Neural cell (in vitro differentiated cells): ENCODE data around the gene MLLT10. TPM values are rescaled to one million over a fixed set of nuclear protein-coding genes. Genes with fewer than 3 reads are reported as not detected.

Experiments used
- H2AFZ ChIP-seq: fragments of 200-600, 300-800 bp; sonication (generic), shearing (Covaris generic); 2 replicates; pipeline ENCODE4 v1.6.0; 2014; ENCODE audit warnings: low read depth, mild to moderate bottlenecking, antibody characterized with exemption, low read length, moderate library complexity
- H3F3A ChIP-seq: fragments of 200-600 bp; shearing (Covaris generic); 2 replicates; pipeline ENCODE4 v1.6.1; 2016; ENCODE audit warnings: mild to moderate bottlenecking, moderate library complexity, mixed read lengths, antibody characterized with exemption, low read length; ENCODE audit not compliant: insufficient read depth, poor library complexity, severe bottlenecking
- H3K27ac ChIP-seq: fragments of 200-600, 300-800 bp; sonication (generic), shearing (Covaris generic); 2 replicates; pipeline ENCODE4 v1.5.1; 2014; ENCODE audit warnings: mild to moderate bottlenecking, low read length, moderate library complexity
- H3K27me3 ChIP-seq: fragments of 300-800, 200-600 bp; sonication (generic), shearing (Covaris generic); 2 replicates; pipeline ENCODE4 v1.6.0; 2014; ENCODE audit warnings: mild to moderate bottlenecking, low read depth, low read length, moderate library complexity; ENCODE audit not compliant: insufficient read depth
- H3K36me3 ChIP-seq: fragments of 300-800, 200-600 bp; sonication (generic), shearing (Covaris generic); 2 replicates; pipeline ENCODE4 v1.5.1; 2014; ENCODE audit warnings: mild to moderate bottlenecking, antibody characterized with exemption, low read length, moderate library complexity; ENCODE audit not compliant: insufficient read depth
- H3K4me2 ChIP-seq: fragments of 300-800, 200-600 bp; sonication (generic), shearing (Covaris generic); 2 replicates; pipeline ENCODE4 v1.6.0; 2014; ENCODE audit warnings: mild to moderate bottlenecking, low read length
- H3K4me3 ChIP-seq: fragments of 300-800, 200-600 bp; sonication (generic), shearing (Covaris generic); 2 replicates; pipeline ENCODE4 v1.5.1; 2014; ENCODE audit warnings: mild to moderate bottlenecking, low read length, moderate library complexity
- H3K79me2 ChIP-seq: fragments of 200-600 bp; shearing (Covaris generic); replicated peaks from 2 replicates; pipeline ENCODE4 v1.6.0; 2014; ENCODE audit warnings: mild to moderate bottlenecking, low read length, moderate library complexity; ENCODE audit not compliant: insufficient read depth
- H3K9ac ChIP-seq: fragments of 300-800, 200-600 bp; sonication (generic), shearing (Covaris generic); 2 replicates; pipeline ENCODE4 v1.6.1; 2016; ENCODE audit warnings: mild to moderate bottlenecking, low read length, mixed read lengths
- H3K9me2 ChIP-seq: fragments of 200-600 bp; shearing (Covaris generic); 2 replicates; pipeline ENCODE4 v1.6.1; 2016; ENCODE audit warnings: mild to moderate bottlenecking, low read length, mixed read lengths; ENCODE audit not compliant: insufficient read depth
- H3K9me3 ChIP-seq: fragments of 200-600, 300-800 bp; sonication (generic), shearing (Covaris generic); 2 replicates; pipeline ENCODE4 v1.6.1; 2016; ENCODE audit warnings: mild to moderate bottlenecking, mixed run types, low read length, moderate library complexity, mixed read lengths
- H4K20me1 ChIP-seq: fragments of 200-600 bp; shearing (Covaris generic); 2 replicates; pipeline ENCODE4 v1.6.1; 2016; ENCODE audit warnings: mild to moderate bottlenecking, mixed run types; ENCODE audit not compliant: insufficient read depth
- EP300 ChIP-seq: fragments of 450-650 bp; conservative IDR thresholded peaks from 2 replicates; pipeline ENCODE4 v1.6.1; 2014; ENCODE audit warnings: antibody characterized with exemption, mild to moderate bottlenecking, moderate library complexity; ENCODE audit not compliant: poor library complexity, severe bottlenecking
- POLR2AphosphoS5 ChIP-seq: IDR thresholded peaks from 2 replicates; pipeline ENCODE4 v1.6.1; 2012
- RAD21 ChIP-seq: fragments of 450-650 bp; conservative IDR thresholded peaks from 2 replicates; pipeline ENCODE4 v1.6.1; 2014; ENCODE audit warnings: antibody characterized with exemption, mild to moderate bottlenecking, moderate library complexity
- SMC3 ChIP-seq: fragments of 450-650 bp; conservative IDR thresholded peaks from 2 replicates; pipeline ENCODE4 v1.6.1; 2014; ENCODE audit warnings: antibody characterized with exemption, mild to moderate bottlenecking, moderate library complexity; ENCODE audit not compliant: poor library complexity
- TAF1 ChIP-seq: IDR thresholded peaks from 2 replicates; pipeline ENCODE4 v1.6.1; 2012; ENCODE audit warnings: low read depth
- polyA plus RNA-seq: library from polyadenylated mRNA; depleted of rRNA; stranded (reverse); fragments of >200 nt; gene quantifications from 2 replicates; pipeline ENCODE4 v1.2.3, GENCODE V29; 2014
- TF ChIP-seq, protein P1 (sequence below): IDR thresholded peaks from 2 replicates; pipeline ENCODE4 v1.6.1; 2012; ENCODE audit warnings: borderline replicate concordance
- TF ChIP-seq, protein P2 (sequence below): fragments of 450-650 bp; IDR thresholded peaks from 2 replicates; pipeline ENCODE4 v1.5.1; 2014; ENCODE audit warnings: antibody characterized with exemption, mild to moderate bottlenecking, moderate library complexity; ENCODE audit not compliant: poor library complexity, severe bottlenecking

MLLT10 gene
- polyA plus RNA-seq, 1 donor from 2014 or later: 31.0 TPM

GRCh38 chr10:21511095-21511570, 22.9 kb upstream of the MLLT10 start:
- Histone ChIP-seq H3K4me3 (peak overlapping the region; percentile 77), H3K79me2 (peaks cover 98% of the 10 kb centered on the region), H3K27ac (no peak overlapping the region), H3F3A (no peaks in the 10 kb centered on the region), H3K9me3 (no peaks in the 10 kb centered on the region), H3K27me3 (peaks cover 34% of the 10 kb centered on the region), H3K9me2 (no peaks in the 10 kb centered on the region), H3K36me3 (no peaks in the 10 kb centered on the region), H4K20me1 (no peaks in the 10 kb centered on the region), H3K9ac (peak overlapping the region; percentile 67), H2AFZ (no peak overlapping the region), H3K4me2 (peak overlapping the region; percentile 50)
- TF ChIP-seq POLR2AphosphoS5 (no peak), TAF1 (no peak), RAD21 (no peak), SMC3 (no peak)
- TF ChIP-seq, protein P1, sequence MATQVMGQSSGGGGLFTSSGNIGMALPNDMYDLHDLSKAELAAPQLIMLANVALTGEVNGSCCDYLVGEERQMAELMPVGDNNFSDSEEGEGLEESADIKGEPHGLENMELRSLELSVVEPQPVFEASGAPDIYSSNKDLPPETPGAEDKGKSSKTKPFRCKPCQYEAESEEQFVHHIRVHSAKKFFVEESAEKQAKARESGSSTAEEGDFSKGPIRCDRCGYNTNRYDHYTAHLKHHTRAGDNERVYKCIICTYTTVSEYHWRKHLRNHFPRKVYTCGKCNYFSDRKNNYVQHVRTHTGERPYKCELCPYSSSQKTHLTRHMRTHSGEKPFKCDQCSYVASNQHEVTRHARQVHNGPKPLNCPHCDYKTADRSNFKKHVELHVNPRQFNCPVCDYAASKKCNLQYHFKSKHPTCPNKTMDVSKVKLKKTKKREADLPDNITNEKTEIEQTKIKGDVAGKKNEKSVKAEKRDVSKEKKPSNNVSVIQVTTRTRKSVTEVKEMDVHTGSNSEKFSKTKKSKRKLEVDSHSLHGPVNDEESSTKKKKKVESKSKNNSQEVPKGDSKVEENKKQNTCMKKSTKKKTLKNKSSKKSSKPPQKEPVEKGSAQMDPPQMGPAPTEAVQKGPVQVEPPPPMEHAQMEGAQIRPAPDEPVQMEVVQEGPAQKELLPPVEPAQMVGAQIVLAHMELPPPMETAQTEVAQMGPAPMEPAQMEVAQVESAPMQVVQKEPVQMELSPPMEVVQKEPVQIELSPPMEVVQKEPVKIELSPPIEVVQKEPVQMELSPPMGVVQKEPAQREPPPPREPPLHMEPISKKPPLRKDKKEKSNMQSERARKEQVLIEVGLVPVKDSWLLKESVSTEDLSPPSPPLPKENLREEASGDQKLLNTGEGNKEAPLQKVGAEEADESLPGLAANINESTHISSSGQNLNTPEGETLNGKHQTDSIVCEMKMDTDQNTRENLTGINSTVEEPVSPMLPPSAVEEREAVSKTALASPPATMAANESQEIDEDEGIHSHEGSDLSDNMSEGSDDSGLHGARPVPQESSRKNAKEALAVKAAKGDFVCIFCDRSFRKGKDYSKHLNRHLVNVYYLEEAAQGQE: no peak
- TF ChIP-seq, protein P2, sequence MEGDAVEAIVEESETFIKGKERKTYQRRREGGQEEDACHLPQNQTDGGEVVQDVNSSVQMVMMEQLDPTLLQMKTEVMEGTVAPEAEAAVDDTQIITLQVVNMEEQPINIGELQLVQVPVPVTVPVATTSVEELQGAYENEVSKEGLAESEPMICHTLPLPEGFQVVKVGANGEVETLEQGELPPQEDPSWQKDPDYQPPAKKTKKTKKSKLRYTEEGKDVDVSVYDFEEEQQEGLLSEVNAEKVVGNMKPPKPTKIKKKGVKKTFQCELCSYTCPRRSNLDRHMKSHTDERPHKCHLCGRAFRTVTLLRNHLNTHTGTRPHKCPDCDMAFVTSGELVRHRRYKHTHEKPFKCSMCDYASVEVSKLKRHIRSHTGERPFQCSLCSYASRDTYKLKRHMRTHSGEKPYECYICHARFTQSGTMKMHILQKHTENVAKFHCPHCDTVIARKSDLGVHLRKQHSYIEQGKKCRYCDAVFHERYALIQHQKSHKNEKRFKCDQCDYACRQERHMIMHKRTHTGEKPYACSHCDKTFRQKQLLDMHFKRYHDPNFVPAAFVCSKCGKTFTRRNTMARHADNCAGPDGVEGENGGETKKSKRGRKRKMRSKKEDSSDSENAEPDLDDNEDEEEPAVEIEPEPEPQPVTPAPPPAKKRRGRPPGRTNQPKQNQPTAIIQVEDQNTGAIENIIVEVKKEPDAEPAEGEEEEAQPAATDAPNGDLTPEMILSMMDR: no peak

- Histone ChIP-seq H4K20me1 (no peaks in the 10 kb centered on the region), H3K4me3 (peak overlapping the region; percentile 77)
These were observed 22.0 kb upstream of the MLLT10 start for GRCh38 chr10:21511946-21512572.

More at GRCh38 chr10:21511946-21512572, 22.0 kb upstream of the MLLT10 start:
- Histone ChIP-seq H3K36me3 (no peaks in the 10 kb centered on the region), H2AFZ (no peak overlapping the region), H3K9me3 (no peaks in the 10 kb centered on the region), H3K9me2 (no peaks in the 10 kb centered on the region), H3F3A (no peaks in the 10 kb centered on the region), H3K79me2 (peaks cover 94% of the 10 kb centered on the region), H3K27me3 (peaks cover 25% of the 10 kb centered on the region), H3K27ac (no peak overlapping the region), H3K9ac (no peak overlapping the region), H3K4me2 (peak overlapping the region; percentile 53)
- TF ChIP-seq EP300 (no peak), POLR2AphosphoS5 (peak; percentile 5)
- TF ChIP-seq, protein P2: no peak
- TF ChIP-seq, protein P1: no peak
